ENCODE results near the gene TRIM32.

TRIM32 gene

GRCh38 chr9:116749176-116749575 lies 62.1 kb downstream of the TRIM32 start:
- H3K4me3 ChIP-seq (IDR thresholded peaks at IDR 0.05; ENCODE audit: insufficient read depth, low read depth, low read length) = no peak overlapping the region
- TF ChIP-seq CTCF (conservative IDR thresholded peaks at IDR 0.05; ENCODE audit: low read depth, low read length) = no peak
- no peaks in the 10 kb centered on the region for H3K27me3 ChIP-seq (ENCODE audit: insufficient read depth, low read depth)
- no peak overlapping the region for H2AFZ ChIP-seq (ENCODE audit: low read depth)
- H3K36me3 ChIP-seq (ENCODE audit: insufficient read depth) = no peaks in the 10 kb centered on the region
- H3K79me2 ChIP-seq (ENCODE audit: insufficient read depth, low read depth) = no peaks in the 10 kb centered on the region
- no peak overlapping the region for H3K4me2 ChIP-seq
- no peak overlapping the region for H3K9ac ChIP-seq
- H3K27ac ChIP-seq = no peak overlapping the region
- H3K4me1 ChIP-seq (ENCODE audit: low read depth, poor library complexity, severe bottlenecking) = no peaks in the 10 kb centered on the region
- no peaks in the 10 kb centered on the region for H4K20me1 ChIP-seq (ENCODE audit: insufficient read depth)

- H3K36me3 ChIP-seq (ENCODE audit: insufficient read depth) = no peaks in the 10 kb centered on the region
- H3K4me3 ChIP-seq (IDR thresholded peaks at IDR 0.05; ENCODE audit: insufficient read depth, low read depth, low read length) = no peak overlapping the region
- no peak overlapping the region for H3K4me2 ChIP-seq
- H2AFZ ChIP-seq (ENCODE audit: low read depth) = no peak overlapping the region
- no peaks in the 10 kb centered on the region for H3K4me1 ChIP-seq (ENCODE audit: low read depth, poor library complexity, severe bottlenecking)
- TF ChIP-seq CTCF (conservative IDR thresholded peaks at IDR 0.05; ENCODE audit: low read depth, low read length) = no peak
- no peak overlapping the region for H3K27ac ChIP-seq
- H3K9ac ChIP-seq = no peak overlapping the region
- no peaks in the 10 kb centered on the region for H3K27me3 ChIP-seq (ENCODE audit: insufficient read depth, low read depth)
- H4K20me1 ChIP-seq (ENCODE audit: insufficient read depth) = no peaks in the 10 kb centered on the region
- H3K79me2 ChIP-seq (ENCODE audit: insufficient read depth, low read depth) = no peaks in the 10 kb centered on the region
These were observed 62.7 kb downstream of the TRIM32 start for GRCh38 chr9:116749772-116750171.

DNA sequence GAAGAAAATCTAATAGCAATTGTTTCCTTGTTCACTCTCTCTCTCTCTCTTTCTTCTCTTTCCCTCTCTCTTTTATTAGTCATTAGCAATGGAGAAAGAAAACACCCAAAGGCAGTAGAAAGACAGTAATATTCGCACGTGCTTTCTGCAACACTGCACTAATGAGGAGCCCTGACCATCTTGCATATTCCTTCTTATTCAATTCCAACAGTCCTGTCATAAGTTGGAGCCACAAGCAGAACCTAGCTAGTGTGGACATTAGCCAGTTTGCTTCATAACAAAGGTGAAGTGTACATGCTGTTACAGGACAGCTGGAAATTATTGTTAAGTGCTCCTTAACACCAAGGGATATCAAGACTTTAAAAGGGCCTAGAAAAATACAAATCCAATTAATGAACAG lies 63.4 kb downstream of the TRIM32 start:
- Histone ChIP-seq H2AFZ (ENCODE audit: low read depth) (no peak overlapping the region), H3K36me3 (ENCODE audit: insufficient read depth) (no peaks in the 10 kb centered on the region), H3K9ac (no peak overlapping the region), H3K4me3 (IDR thresholded peaks at IDR 0.05; ENCODE audit: insufficient read depth, low read depth, low read length) (no peak overlapping the region), H3K27ac (no peak overlapping the region), H4K20me1 (ENCODE audit: insufficient read depth) (no peaks in the 10 kb centered on the region), H3K27me3 (ENCODE audit: insufficient read depth, low read depth) (no peaks in the 10 kb centered on the region), H3K4me2 (no peak overlapping the region), H3K79me2 (ENCODE audit: insufficient read depth, low read depth) (no peaks in the 10 kb centered on the region), H3K4me1 (ENCODE audit: low read depth, poor library complexity, severe bottlenecking) (no peaks in the 10 kb centered on the region)
- TF ChIP-seq CTCF (conservative IDR thresholded peaks at IDR 0.05; ENCODE audit: low read depth, low read length) = no peak

Measured in KMS-11 (cell line).